DMS79 treated with DMSO at 0.1 percent for 48 hours (cell line): ENCODE data around the gene DMAC2L.
"Not testable (repeated sequence)": the region's sequence is repeated elsewhere in the genome, so short reads cannot be mapped to it uniquely, and the experiment has no call there.

Source experiments
- DNase-seq: peaks from one replicate; lab custom pipeline; 2025; lab: John Stamatoyannopoulos, UW

DMAC2L gene

DNA sequence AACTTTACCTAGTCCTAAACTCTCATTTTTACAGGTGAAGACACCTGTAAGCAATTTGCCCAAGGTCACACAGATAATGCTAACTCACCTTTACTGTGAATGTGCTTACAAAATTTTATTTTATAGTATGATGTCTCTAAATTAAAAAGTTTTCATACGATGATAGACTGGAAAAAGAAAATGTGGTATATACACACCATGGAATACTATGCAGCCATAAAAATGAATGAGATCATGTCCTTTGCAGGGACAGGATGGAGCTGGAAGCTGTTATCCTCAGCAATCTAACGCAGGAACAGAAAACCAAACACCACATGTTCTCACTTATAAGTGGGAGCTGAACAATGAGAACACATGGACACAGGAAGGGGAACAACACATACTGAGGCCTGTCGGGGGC is 44.2 kb downstream of the DMAC2L start:
- DNase-seq: not testable (repeated sequence)

DNA sequence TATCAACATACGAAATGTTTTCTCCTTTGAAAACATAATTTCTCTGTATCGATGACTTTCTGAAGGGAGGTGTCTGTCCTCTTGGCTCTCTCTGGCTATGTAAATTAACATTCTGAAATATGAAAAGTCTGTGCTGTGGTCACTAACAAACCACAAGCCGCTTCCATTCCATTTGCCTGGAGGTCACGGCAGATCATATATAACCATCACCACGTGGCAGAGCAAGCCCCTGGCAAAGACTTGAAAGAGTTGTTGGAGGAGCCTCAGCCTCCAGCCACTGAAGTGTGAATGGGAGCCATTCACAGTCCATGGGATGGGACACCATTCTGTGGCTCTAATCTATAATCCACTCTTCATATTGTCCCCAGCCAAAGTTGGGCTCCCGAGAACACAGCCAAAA is 45.0 kb downstream of the DMAC2L start:
- DNase-seq: no peak

DNA sequence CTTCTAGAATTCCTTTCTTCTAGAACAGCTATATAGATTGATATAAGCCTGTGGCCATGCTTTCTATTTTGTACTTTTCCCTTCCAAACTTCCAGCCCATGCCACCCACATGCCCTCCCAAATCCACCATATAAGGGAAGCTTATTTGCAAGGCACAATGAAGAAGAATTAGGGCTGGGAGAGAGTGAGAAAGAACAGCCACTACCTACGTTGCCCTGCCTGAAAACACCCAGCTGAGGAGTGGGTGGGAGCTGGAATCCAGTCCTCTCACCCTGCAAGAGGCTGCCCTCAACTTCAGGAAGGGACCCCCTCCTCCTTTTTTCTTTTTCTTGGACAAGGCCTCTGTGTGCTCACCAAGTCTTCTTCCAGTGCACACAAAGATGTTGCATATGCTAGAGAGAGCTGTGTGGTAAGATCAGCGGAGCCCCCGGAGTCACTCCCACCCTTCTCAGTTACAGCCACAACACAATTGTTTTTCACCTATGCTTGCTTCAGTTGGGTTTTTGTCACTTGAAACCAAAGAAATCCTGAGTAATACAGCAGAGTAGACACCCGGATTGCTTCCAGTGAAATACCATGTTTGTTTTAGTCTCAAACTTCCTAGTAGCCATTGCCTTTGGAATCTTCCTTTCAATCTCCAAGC is 45.8 kb downstream of the DMAC2L start:
- DNase-seq: no peak

DNA sequence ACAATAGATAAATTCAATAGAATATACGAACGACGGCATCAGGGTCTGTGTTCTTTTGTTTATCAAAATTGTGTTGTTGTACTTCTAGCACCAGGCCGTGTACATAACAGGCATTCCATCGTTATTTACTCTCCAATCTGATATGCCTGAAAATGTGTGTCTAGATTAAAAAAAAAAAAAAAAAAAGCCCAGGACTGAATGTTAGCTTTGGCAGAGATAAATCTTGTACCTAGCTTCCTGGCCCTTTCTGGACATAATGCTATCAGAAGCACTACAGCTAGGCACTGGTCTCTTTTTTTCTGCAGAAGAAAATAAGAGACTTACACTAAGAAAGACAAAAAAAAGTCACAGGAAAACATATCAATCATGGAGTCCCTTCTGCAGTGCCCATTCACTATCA is 47.5 kb downstream of the DMAC2L start:
- no peak for DNase-seq

DNA sequence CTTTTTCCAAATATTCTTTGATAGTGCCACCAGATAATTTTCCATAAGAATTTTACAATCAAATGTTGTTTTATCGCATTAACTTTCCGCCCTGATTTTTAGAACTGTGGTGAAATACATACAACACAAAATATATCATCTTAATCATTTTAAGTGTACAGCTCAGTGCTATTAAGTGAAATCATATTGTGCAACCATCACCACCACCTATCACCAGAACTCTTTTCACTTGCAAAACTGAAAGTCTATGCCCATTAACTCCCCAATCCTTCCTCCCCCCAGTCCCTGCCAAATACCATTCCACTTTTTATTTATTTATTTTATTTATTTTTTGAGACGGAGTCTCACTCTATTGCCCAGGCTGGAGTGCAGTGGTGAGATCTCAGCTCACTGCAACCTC is 48.0 kb downstream of the DMAC2L start:
- no peak for DNase-seq

DNA sequence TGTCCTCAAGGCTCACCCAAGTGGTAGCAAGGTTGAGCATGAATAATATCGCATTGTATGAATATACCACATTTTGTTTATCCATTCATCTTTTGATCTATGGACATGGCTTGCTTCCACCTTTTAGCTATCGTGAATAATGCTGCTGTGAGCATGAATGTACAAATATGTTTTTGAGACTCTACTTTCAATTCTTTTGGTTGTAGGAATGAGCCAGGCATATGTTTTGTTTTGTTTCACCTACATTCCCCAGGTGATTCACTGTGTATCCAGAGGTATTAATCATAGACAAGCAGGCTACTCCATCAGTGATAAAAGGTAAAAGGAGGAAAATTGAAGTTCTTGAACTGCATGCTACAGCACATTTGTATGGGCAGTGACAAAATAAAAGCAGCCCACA is 48.7 kb downstream of the DMAC2L start:
- DNase-seq: no peak

DNA sequence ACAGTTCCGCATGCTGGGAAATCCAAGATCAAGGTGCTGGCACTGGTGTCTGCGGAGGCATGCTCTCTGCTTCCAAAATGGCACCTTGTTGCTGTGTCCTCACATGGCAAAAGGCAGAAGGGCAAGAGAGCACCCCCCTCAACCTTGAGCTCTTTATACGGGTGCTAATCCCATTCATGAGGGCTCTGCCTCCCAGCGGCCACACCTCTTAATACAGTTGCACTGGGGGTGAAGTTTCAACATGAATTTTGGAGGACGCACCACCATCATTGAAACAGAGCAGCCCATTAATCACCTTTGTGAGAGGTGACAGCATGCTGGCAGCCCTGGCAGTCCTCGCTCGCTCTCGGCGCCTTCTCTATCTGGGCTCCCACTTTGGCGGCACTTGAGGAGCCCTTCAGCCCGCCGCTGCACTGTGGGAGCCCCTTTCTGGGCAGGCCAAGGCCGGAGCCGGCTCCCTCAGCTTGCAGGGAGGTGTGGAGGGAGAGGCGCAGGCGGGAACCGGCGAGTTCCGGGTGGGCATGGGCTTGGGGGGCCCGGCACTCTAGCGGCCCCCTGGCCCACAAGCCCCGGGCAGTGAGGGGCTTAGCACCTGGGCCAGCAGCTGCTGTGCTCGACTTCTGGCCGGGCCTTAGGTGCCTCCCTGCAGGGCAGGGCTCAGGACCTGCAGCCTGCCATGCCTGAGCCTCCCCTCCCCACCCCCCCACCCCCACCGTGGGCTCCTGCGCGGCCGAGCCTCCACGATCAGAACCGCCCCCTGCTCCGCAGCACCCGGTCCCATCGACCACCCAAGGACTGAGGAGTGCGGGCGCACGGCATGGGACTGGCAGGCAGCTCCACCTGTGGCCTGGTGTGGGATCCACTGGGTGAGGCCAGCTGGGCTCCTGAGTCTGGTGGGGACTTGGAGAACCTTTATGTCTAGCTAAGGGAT is 49.6 kb downstream of the DMAC2L start:
- DNase-seq: not testable (repeated sequence)

DNA sequence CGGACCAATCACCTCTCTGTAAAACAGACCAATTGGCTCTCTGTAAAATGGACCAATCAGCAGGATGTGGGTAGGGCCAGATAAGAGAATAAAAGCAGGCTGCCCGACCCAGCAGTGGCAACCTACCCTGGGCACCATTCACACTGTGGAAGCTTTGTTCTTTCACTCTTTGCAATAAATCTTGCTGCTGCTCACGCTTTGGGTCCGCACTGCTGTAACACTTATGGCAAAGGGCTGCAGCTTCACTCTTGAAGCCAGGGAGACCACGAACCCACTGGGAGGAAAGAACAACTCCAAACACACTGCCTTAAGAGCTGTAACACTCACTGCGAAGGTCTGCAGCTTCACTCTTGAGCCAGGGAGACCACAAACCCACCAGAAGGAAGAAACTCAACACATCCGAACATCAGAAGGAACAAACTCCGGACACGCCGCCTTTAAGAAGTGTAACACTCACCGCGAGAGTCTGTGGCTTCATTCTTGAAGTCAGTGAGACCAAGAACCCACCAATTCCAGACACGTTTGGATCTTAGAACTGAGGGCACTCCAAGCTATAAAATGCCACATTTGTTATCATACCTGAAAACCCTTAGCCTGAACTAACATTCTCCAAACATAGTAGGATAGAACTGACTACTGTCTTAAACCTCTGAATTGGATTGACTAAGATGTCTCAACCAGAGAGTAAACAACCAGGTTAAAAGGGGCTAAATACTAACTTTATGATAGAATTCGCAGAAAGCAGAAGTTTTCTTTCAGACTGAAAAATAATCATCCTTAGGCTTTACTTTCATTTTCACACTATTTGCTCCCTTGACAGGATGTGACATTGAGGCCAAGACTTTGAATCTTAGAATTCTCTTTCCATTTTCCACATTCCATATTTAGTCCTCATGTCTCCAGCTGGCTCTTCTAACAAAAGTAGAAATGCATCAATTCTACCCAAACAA is 50.9 kb downstream of the DMAC2L start:
- DNase-seq: no peak

DNA sequence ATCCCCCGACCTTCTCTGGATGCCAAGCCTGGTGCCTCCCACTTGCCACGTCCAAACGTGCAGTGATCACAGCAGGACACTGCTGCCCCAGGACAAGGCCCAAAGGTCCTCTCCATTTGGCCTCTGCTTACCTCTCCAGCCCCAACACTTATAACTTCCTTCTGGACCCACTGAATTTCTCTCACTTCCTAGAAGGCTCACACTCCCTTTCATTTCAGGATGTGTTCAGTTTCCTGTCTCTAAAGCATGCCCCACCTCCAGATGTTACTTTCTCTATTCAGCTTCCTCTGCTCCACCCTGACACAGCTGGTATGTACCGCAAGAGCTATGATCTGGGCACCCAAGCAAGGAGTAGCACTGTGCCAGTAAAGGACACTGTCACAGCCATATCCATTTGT is 51.6 kb downstream of the DMAC2L start:
- DNase-seq: no peak

DNA sequence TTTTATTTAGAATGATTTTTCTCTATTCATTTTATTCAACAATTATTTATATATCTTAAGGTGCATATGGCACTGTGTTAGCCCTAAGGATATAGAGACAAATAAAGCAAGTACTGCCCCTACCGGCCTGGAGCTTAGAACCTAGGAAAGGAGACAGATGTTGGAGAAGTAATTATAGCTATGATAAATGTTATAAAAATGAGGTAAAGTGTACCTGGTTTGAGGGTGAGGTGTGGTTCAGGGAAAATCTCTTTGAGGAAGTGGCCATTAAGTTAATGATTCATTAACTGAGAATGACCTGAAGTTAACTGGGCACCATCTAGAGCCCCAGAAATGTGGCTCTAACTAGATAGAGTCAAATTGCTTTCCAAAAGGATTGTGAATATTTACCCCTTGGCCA is 52.7 kb downstream of the DMAC2L start:
- no peak for DNase-seq

DNA sequence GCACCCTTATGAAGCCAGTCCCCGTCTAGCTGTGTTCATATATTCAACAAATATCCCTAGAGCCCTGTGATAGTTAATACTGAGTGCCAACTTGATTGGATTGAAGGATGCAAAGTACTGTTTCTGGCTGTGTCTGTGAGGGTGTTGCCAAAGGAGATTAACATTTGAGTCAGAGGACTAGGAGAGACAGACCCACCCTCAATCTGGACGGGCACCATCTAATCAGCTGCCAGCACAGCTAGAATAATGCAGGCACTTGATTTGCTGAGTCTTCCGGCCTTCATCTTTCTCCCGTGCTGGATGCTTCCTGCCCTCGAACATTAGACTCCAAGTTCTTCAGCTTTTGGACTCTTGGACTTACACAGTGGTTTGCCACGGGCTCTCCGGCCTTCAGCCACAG is 53.4 kb downstream of the DMAC2L start:
- not testable (repeated sequence) for DNase-seq

DNA sequence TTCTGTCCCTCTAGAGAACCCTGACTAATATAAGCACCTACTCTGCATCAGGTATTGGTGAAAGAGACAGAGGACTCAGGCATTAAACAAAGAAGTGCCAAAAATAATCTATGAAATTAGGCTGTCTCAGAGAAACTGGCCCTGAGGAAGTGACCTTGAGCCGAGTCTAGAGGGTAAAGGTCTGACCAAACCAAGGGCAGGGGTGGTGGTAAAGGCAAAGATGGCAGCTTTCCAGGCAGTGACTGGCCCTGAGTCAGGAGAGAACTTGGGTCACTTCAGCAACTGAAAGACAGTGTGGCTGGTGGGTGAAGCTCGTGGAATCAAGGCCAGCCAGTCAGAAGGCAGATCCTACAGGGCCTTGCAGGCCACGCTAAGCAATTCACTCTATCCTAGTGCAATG is 54.0 kb downstream of the DMAC2L start:
- DNase-seq: no peak

DNA sequence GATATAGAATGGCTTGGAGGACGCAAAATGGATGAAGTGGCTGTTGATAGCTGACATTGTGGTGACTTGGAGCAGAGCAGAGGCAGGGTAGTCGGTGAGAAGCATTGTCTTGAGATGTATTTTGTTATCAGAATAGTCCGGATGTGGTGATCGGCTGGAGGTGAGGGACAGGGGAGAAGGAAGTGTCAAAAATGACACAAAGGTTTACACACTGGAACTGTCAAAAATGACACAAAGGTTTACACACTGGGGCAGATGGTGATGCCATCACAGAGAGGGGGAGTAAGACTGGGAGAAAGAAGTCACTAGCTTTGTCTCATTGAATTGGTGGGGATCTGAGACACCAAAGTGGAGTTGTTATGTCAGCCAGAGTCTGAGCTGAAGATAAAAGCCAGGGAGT is 54.5 kb downstream of the DMAC2L start:
- no peak for DNase-seq

DNA sequence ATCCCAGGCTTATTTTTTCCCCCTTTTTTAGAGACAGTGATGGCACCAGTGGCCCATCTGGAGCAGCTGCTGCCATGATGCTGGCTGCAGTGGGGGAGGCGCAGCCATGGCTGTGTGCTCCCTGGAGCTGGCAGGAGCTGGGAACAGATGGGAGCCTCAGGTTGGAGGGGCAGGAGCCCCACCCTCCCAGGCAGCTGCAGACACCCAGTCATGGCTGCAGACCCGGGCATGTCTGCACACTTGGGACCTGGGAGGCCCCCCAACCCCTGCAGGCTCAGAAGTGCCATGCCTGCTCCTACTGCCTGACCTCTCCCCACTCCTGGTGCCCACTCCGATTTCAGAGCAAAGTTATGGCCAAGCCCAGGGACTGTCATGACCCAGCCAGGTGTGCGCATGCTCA is 59.4 kb downstream of the DMAC2L start:
- no peak for DNase-seq

DNA sequence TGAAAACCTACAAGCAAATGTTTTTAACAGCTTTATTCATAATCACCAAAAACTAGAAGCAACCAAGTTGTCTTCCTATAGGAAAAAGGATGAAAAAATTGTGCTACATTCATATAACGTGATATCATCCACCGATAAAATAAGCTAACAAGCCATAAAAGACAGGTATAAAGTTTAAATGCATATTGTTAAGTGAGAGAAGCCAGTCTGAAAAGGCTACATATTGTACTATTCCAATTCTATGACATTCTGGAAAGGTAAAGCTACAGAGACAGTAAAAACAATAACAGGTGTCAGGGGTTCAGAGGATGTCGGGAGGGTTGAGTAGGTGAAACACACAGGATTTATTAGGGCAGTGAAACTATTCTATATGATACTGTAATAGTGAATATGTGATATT is 61.8 kb downstream of the DMAC2L start:
- no peak for DNase-seq

DNA sequence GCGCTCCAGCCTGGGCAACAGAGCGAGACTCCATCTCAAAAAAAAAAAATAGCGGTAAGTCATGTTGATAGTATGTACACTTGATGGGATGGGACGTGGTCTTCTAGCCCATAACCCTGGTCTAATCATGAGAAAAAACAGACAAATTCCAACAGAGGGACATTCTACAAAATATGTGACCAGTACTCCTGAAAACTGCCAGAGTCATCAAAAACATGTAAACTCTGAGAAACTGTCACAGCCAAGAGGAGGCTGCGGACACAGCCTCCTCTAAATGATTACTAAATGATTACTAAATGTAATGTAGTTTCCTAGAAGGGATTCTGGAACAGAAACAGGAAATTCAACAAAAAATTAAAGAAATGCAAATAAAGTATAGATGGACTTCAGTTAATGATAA is 63.6 kb downstream of the DMAC2L start:
- DNase-seq: no peak
